HCT116 (cell line): ENCODE measurements around the gene CORO2B. TPM values are rescaled to one million over a fixed set of nuclear protein-coding genes. Genes with fewer than 3 reads are reported as not detected.

Experiments used
- ATAC-seq: fragments of 200-7000 bp; cut with Tn5 transposase; 2 replicates; pipeline ENCODE4 v1.9.1; 2020; ENCODE audit warnings: mild to moderate bottlenecking, moderate library complexity
- BruUV-seq: library from RNA; stranded (reverse); fragments of 400-500 nt; replicated peaks from 2 replicates; lab custom pipeline; 2021; lab: Mats Ljungman, UMichigan
- CTCF ChIA-PET: fragments of 300-600 bp; sonication (Branson Sonifier 250); formaldehyde crosslinking; loops from one replicate; lab custom pipeline; 2021; ENCODE audit warnings: antibody characterized with exemption; lab: Charles Lee
- POLR2A ChIA-PET: fragments of 300-600, 350-600 bp; sonication (Branson Sonifier 250); formaldehyde crosslinking; loops from one replicate; lab custom pipeline; 2021; ENCODE audit warnings: antibody characterized with exemption; lab: Charles Lee
- RAD21 ChIA-PET, 2 experiments: fragments of 300-600 bp; sonication (Branson Sonifier 250); formaldehyde crosslinking; loops; one replicate each; lab custom pipeline; 2023; ENCODE audit warnings: low total read pairs in 2 of 2; ENCODE audit not compliant: uncharacterized antibody in 2 of 2, unreplicated experiment in 2 of 2, low non-redundant PET in 1 of 2; lab: Charles Lee
- DNase-seq: peaks from one replicate; pipeline ENCODE4 v3.0.0-alpha.2; 2010; ENCODE audit warnings: low read depth, low spot score
- H2AFZ ChIP-seq: fragments of 200-600 bp; shearing (Covaris generic), sonication (generic); 2 replicates; pipeline ENCODE4 v1.6.1; 2017; ENCODE audit warnings: low read depth, mixed run types, mixed read lengths, antibody characterized with exemption, low read length; ENCODE audit not compliant: poor library complexity, severe bottlenecking
- H3K27ac ChIP-seq: 2 replicates; pipeline ENCODE4 v1.5.1; 2012; ENCODE audit warnings: low read depth, low read length
- H3K27me3 ChIP-seq: fragments of 200-600 bp; sonication (generic); 2 replicates; pipeline ENCODE4 v1.6.1; 2016; ENCODE audit warnings: mixed run types, low read length, mixed read lengths; ENCODE audit not compliant: insufficient read depth
- H3K36me3 ChIP-seq, 2 experiments: fragments of 200-500 bp in 1 of 2; fragments of 200-600 bp in 1 of 2; sonication (Bioruptor generic) in 1 of 2; sonication (generic) in 1 of 2; 2 replicates each; pipeline versions ENCODE4 v1.5.1 to v1.6.1; 2014 to 2016; ENCODE audit warnings: low read length in 2 of 2, inconsistent platforms in 1 of 2, mixed read lengths in 1 of 2, mixed run types in 1 of 2; ENCODE audit not compliant: insufficient read depth in 2 of 2, control insufficient read depth in 1 of 2
- H3K4me1 ChIP-seq, 2 experiments: fragments of 200-600 bp in 1 of 2; sonication (generic) in 1 of 2; 2 replicates each; pipeline versions ENCODE4 v1.5.1 to v1.6.1; 2012 to 2017; ENCODE audit warnings: low read length in 2 of 2, inconsistent platforms in 1 of 2, mild to moderate bottlenecking in 1 of 2, mixed read lengths in 1 of 2, mixed run types in 1 of 2, moderate library complexity in 1 of 2; ENCODE audit not compliant: insufficient read depth in 2 of 2, control insufficient read depth in 1 of 2
- H3K4me2 ChIP-seq: fragments of 200-600 bp; sonication (generic); 2 replicates; pipeline ENCODE4 v1.6.1; 2017; ENCODE audit warnings: mixed run types, low read length, mixed read lengths
- H3K4me3 ChIP-seq, 2 experiments: fragments of 200-600 bp in 1 of 2; sonication (generic) in 1 of 2; replicated peaks in 1 of 2; 2 replicates each; pipeline ENCODE4 v1.5.1; 2011 to 2016; ENCODE audit warnings: low read length in 2 of 2, control low read depth in 1 of 2, low read depth in 1 of 2, mild to moderate bottlenecking in 1 of 2, mixed read lengths in 1 of 2, mixed run types in 1 of 2
- H3K79me2 ChIP-seq: fragments of 200-600 bp; sonication (generic); 2 replicates; pipeline ENCODE4 v1.6.1; 2017; ENCODE audit warnings: mild to moderate bottlenecking, mixed run types, low read length, moderate library complexity, mixed read lengths; ENCODE audit not compliant: insufficient read depth
- H3K9ac ChIP-seq: fragments of 200-600 bp; sonication (generic); 2 replicates; pipeline ENCODE4 v1.6.1; 2016; ENCODE audit warnings: low read length, mixed read lengths
- H3K9me2 ChIP-seq: fragments of 200-600 bp; sonication (generic), shearing (Covaris generic); 2 replicates; pipeline ENCODE4 v1.6.1; 2017; ENCODE audit warnings: mixed run types, mild to moderate bottlenecking, moderate library complexity; ENCODE audit not compliant: insufficient read depth
- H3K9me3 ChIP-seq, 2 experiments: fragments of 200-500 bp in 1 of 2; fragments of 200-600 bp in 1 of 2; sonication (Bioruptor generic) in 1 of 2; sonication (generic) in 1 of 2; 2 replicates each; pipeline ENCODE4 v1.6.1; 2014 to 2017; ENCODE audit warnings: low read length in 2 of 2, mixed read lengths in 2 of 2, inconsistent platforms in 1 of 2, low read depth in 1 of 2, mild to moderate bottlenecking in 1 of 2, mixed run types in 1 of 2, moderate library complexity in 1 of 2; ENCODE audit not compliant: control insufficient read depth in 1 of 2, insufficient read depth in 1 of 2
- H4K20me1 ChIP-seq: fragments of 200-600 bp; sonication (generic), shearing (Covaris generic); 2 replicates; pipeline ENCODE4 v1.6.1; 2017; ENCODE audit warnings: mixed run types, mild to moderate bottlenecking, moderate library complexity; ENCODE audit not compliant: insufficient read depth
- CEBPB ChIP-seq: IDR thresholded peaks from 2 replicates; pipeline ENCODE4 v1.6.1; 2012; ENCODE audit warnings: low read depth
- CTCF ChIP-seq, 3 experiments: fragments of 200-600 bp in 1 of 3; sonication (generic) in 1 of 3; IDR thresholded peaks in 2 of 3; conservative IDR thresholded peaks in 1 of 3; 2 replicates each; pipeline ENCODE4 v1.5.1; 2012 to 2017; ENCODE audit warnings: low read depth in 2 of 3, low read length in 2 of 3, antibody characterized with exemption in 1 of 3, borderline replicate concordance in 1 of 3, control low read depth in 1 of 3, mild to moderate bottlenecking in 1 of 3, mixed read lengths in 1 of 3, mixed run types in 1 of 3, moderate library complexity in 1 of 3; ENCODE audit not compliant: insufficient read depth in 1 of 3
- EGR1 ChIP-seq: IDR thresholded peaks from 2 replicates; pipeline ENCODE4 v1.6.1; 2012; ENCODE audit warnings: low read depth
- ELF1 ChIP-seq: IDR thresholded peaks from 2 replicates; pipeline ENCODE4 v1.6.1; 2012; ENCODE audit warnings: low read depth, borderline replicate concordance
- FOSL1 ChIP-seq: IDR thresholded peaks from 2 replicates; pipeline ENCODE4 v1.6.1; 2012; ENCODE audit warnings: low read depth
- POLR2A ChIP-seq: IDR thresholded peaks from 2 replicates; pipeline ENCODE4 v1.7.0; 2011; ENCODE audit warnings: borderline replicate concordance; ENCODE audit not compliant: insufficient read depth, insufficient read length; ENCODE audit errors: extremely low read depth
- POLR2AphosphoS5 ChIP-seq: IDR thresholded peaks from 2 replicates; pipeline ENCODE4 v1.6.1; 2011; ENCODE audit warnings: mild to moderate bottlenecking, low read depth, low read length, moderate library complexity
- SIN3A ChIP-seq: IDR thresholded peaks from 2 replicates; pipeline ENCODE4 v1.6.1; 2012; ENCODE audit warnings: low read depth
- YY1 ChIP-seq: IDR thresholded peaks from 2 replicates; pipeline ENCODE4 v1.6.1; 2011; ENCODE audit warnings: low read length, low read depth, moderate library complexity, mild to moderate bottlenecking; ENCODE audit not compliant: insufficient replicate concordance; ENCODE audit errors: extremely low read depth
- intact Hi-C: fragments of 100-400 bp; cut with micrococcal nuclease; formaldehyde crosslinking; loops from 2 replicates; pipeline ENCODE4 v1.10.0; 2022
- total RNA-seq: library from RNA; stranded (reverse); gene quantifications from one replicate; pipeline ENCODE4 v1.2.1, GENCODE V29; 2021; ENCODE audit not compliant: unreplicated experiment
- TF ChIP-seq, protein P1 (sequence below): IDR thresholded peaks from 2 replicates; pipeline ENCODE4 v1.6.1; 2012
- TF ChIP-seq, protein P2 (sequence below): IDR thresholded peaks from 2 replicates; pipeline ENCODE4 v1.6.1; 2012

CORO2B gene
- total RNA-seq, 1 experiment from 2014 or later = 2.8 TPM

GRCh38 chr15:68734352-68734751 lies 155.6 kb downstream of the CORO2B start:
- H3K4me2 ChIP-seq = no peak overlapping the region
- RAD21 ChIA-PET = no interaction called here
- DNase-seq = no peak
- TF ChIP-seq CEBPB (no peak), ELF1 (no peak), POLR2A (no peak), EGR1 (no peak), FOSL1 (no peak), CTCF (IDR thresholded peaks at IDR 0.05 in 2 of 3, conservative IDR thresholded peaks at IDR 0.05 in 1 of 3; ENCODE audit: borderline replicate concordance in 1 of 3, insufficient read depth in 1 of 3, low read depth in 2 of 3, low read length in 2 of 3) (no peak), SIN3A (no peak), POLR2AphosphoS5 (no peak), YY1 (no peak)
- TF ChIP-seq, protein P1, sequence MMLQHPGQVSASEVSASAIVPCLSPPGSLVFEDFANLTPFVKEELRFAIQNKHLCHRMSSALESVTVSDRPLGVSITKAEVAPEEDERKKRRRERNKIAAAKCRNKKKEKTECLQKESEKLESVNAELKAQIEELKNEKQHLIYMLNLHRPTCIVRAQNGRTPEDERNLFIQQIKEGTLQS = no peak
- TF ChIP-seq, protein P2, sequence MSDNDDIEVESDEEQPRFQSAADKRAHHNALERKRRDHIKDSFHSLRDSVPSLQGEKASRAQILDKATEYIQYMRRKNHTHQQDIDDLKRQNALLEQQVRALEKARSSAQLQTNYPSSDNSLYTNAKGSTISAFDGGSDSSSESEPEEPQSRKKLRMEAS = no peak
- TF ChIP-seq, all 23 proteins: peak for 0
- no peak overlapping the region for H3K27ac ChIP-seq
- no peaks in the 10 kb centered on the region for H3K36me3 ChIP-seq
- intact Hi-C loops = loop anchor here (5.0 kb wide), 1 partner anchor 182 kb away; no protein-coding TSS in a partner anchor
- no peaks in the 10 kb centered on the region for H4K20me1 ChIP-seq
- H3K9me2 ChIP-seq = no peaks in the 10 kb centered on the region
- H3K9ac ChIP-seq = no peak overlapping the region
- no TSS peak for BruUV-seq
- CTCF ChIA-PET = interaction anchor here (1.3 to 2.7 kb wide), 2 partner anchors 141 to 191 kb away, joined by 4 to 18 read pairs; no protein-coding TSS in a partner anchor
- H3K27me3 ChIP-seq = no peaks in the 10 kb centered on the region
- no peak overlapping the region for H3K4me3 ChIP-seq
- H3K4me1 ChIP-seq = no peaks in the 10 kb centered on the region; a peak in 1 of 4 replicates
- no peak for ATAC-seq
- POLR2A ChIA-PET = no interaction called here
- H2AFZ ChIP-seq = no peak overlapping the region
- H3K9me3 ChIP-seq = no peaks in the 10 kb centered on the region
- no peaks in the 10 kb centered on the region for H3K79me2 ChIP-seq
